HCT116 (cell line): ENCODE measurements around the gene GDPD3. TPM values are rescaled to one million over a fixed set of nuclear protein-coding genes. Genes with fewer than 3 reads are reported as not detected.

Experiments
- ATAC-seq: fragments of 200-7000 bp; cut with Tn5 transposase; 2 replicates; pipeline ENCODE4 v1.9.1; 2020; ENCODE audit warnings: mild to moderate bottlenecking, moderate library complexity
- BruUV-seq: library from RNA; stranded (reverse); fragments of 400-500 nt; replicated peaks from 2 replicates; lab custom pipeline; 2021; lab: Mats Ljungman, UMichigan
- CTCF ChIA-PET: fragments of 300-600 bp; sonication (Branson Sonifier 250); formaldehyde crosslinking; loops from one replicate; lab custom pipeline; 2021; ENCODE audit warnings: antibody characterized with exemption; lab: Charles Lee
- POLR2A ChIA-PET: fragments of 300-600, 350-600 bp; sonication (Branson Sonifier 250); formaldehyde crosslinking; loops from one replicate; lab custom pipeline; 2021; ENCODE audit warnings: antibody characterized with exemption; lab: Charles Lee
- RAD21 ChIA-PET, 2 experiments: fragments of 300-600 bp; sonication (Branson Sonifier 250); formaldehyde crosslinking; loops; one replicate each; lab custom pipeline; 2023; ENCODE audit warnings: low total read pairs in 2 of 2; ENCODE audit not compliant: uncharacterized antibody in 2 of 2, unreplicated experiment in 2 of 2, low non-redundant PET in 1 of 2; lab: Charles Lee
- DNase-seq: peaks from one replicate; pipeline ENCODE4 v3.0.0-alpha.2; 2010; ENCODE audit warnings: low read depth, low spot score
- H2AFZ ChIP-seq: fragments of 200-600 bp; shearing (Covaris generic), sonication (generic); 2 replicates; pipeline ENCODE4 v1.6.1; 2017; ENCODE audit warnings: low read depth, mixed run types, mixed read lengths, antibody characterized with exemption, low read length; ENCODE audit not compliant: poor library complexity, severe bottlenecking
- H3K27ac ChIP-seq: 2 replicates; pipeline ENCODE4 v1.5.1; 2012; ENCODE audit warnings: low read depth, low read length
- H3K27me3 ChIP-seq: fragments of 200-600 bp; sonication (generic); 2 replicates; pipeline ENCODE4 v1.6.1; 2016; ENCODE audit warnings: mixed run types, low read length, mixed read lengths; ENCODE audit not compliant: insufficient read depth
- H3K36me3 ChIP-seq, 2 experiments: fragments of 200-500 bp in 1 of 2; fragments of 200-600 bp in 1 of 2; sonication (Bioruptor generic) in 1 of 2; sonication (generic) in 1 of 2; 2 replicates each; pipeline versions ENCODE4 v1.5.1 to v1.6.1; 2014 to 2016; ENCODE audit warnings: low read length in 2 of 2, inconsistent platforms in 1 of 2, mixed read lengths in 1 of 2, mixed run types in 1 of 2; ENCODE audit not compliant: insufficient read depth in 2 of 2, control insufficient read depth in 1 of 2
- H3K4me1 ChIP-seq, 2 experiments: fragments of 200-600 bp in 1 of 2; sonication (generic) in 1 of 2; 2 replicates each; pipeline versions ENCODE4 v1.5.1 to v1.6.1; 2012 to 2017; ENCODE audit warnings: low read length in 2 of 2, inconsistent platforms in 1 of 2, mild to moderate bottlenecking in 1 of 2, mixed read lengths in 1 of 2, mixed run types in 1 of 2, moderate library complexity in 1 of 2; ENCODE audit not compliant: insufficient read depth in 2 of 2, control insufficient read depth in 1 of 2
- H3K4me2 ChIP-seq: fragments of 200-600 bp; sonication (generic); 2 replicates; pipeline ENCODE4 v1.6.1; 2017; ENCODE audit warnings: mixed run types, low read length, mixed read lengths
- H3K4me3 ChIP-seq, 2 experiments: fragments of 200-600 bp in 1 of 2; sonication (generic) in 1 of 2; replicated peaks in 1 of 2; 2 replicates each; pipeline ENCODE4 v1.5.1; 2011 to 2016; ENCODE audit warnings: low read length in 2 of 2, control low read depth in 1 of 2, low read depth in 1 of 2, mild to moderate bottlenecking in 1 of 2, mixed read lengths in 1 of 2, mixed run types in 1 of 2
- H3K79me2 ChIP-seq: fragments of 200-600 bp; sonication (generic); 2 replicates; pipeline ENCODE4 v1.6.1; 2017; ENCODE audit warnings: mild to moderate bottlenecking, mixed run types, low read length, moderate library complexity, mixed read lengths; ENCODE audit not compliant: insufficient read depth
- H3K9ac ChIP-seq: fragments of 200-600 bp; sonication (generic); 2 replicates; pipeline ENCODE4 v1.6.1; 2016; ENCODE audit warnings: low read length, mixed read lengths
- H3K9me2 ChIP-seq: fragments of 200-600 bp; sonication (generic), shearing (Covaris generic); 2 replicates; pipeline ENCODE4 v1.6.1; 2017; ENCODE audit warnings: mixed run types, mild to moderate bottlenecking, moderate library complexity; ENCODE audit not compliant: insufficient read depth
- H3K9me3 ChIP-seq, 2 experiments: fragments of 200-500 bp in 1 of 2; fragments of 200-600 bp in 1 of 2; sonication (Bioruptor generic) in 1 of 2; sonication (generic) in 1 of 2; 2 replicates each; pipeline ENCODE4 v1.6.1; 2014 to 2017; ENCODE audit warnings: low read length in 2 of 2, mixed read lengths in 2 of 2, inconsistent platforms in 1 of 2, low read depth in 1 of 2, mild to moderate bottlenecking in 1 of 2, mixed run types in 1 of 2, moderate library complexity in 1 of 2; ENCODE audit not compliant: control insufficient read depth in 1 of 2, insufficient read depth in 1 of 2
- H4K20me1 ChIP-seq: fragments of 200-600 bp; sonication (generic), shearing (Covaris generic); 2 replicates; pipeline ENCODE4 v1.6.1; 2017; ENCODE audit warnings: mixed run types, mild to moderate bottlenecking, moderate library complexity; ENCODE audit not compliant: insufficient read depth
- ELF1 ChIP-seq: IDR thresholded peaks from 2 replicates; pipeline ENCODE4 v1.6.1; 2012; ENCODE audit warnings: low read depth, borderline replicate concordance
- EZH2 ChIP-seq: fragments of 200-600 bp; sonication (generic); IDR thresholded peaks from 2 replicates; pipeline ENCODE4 v1.6.1; 2017; ENCODE audit warnings: antibody characterized with exemption, mixed run types
- JUND ChIP-seq: IDR thresholded peaks from 2 replicates; pipeline ENCODE4 v1.6.1; 2012
- POLR2A ChIP-seq: IDR thresholded peaks from 2 replicates; pipeline ENCODE4 v1.7.0; 2011; ENCODE audit warnings: borderline replicate concordance; ENCODE audit not compliant: insufficient read depth, insufficient read length; ENCODE audit errors: extremely low read depth
- POLR2AphosphoS5 ChIP-seq: IDR thresholded peaks from 2 replicates; pipeline ENCODE4 v1.6.1; 2011; ENCODE audit warnings: mild to moderate bottlenecking, low read depth, low read length, moderate library complexity
- ZFX ChIP-seq: fragments of 450-650 bp; IDR thresholded peaks from 2 replicates; pipeline ENCODE4 v1.6.1; 2017
- ZNF274 ChIP-seq: fragments of 200-500 bp; sonication (Bioruptor generic); IDR thresholded peaks from 2 replicates; pipeline ENCODE4 v1.6.1; 2014; ENCODE audit warnings: mild to moderate bottlenecking, low read depth, low read length, inconsistent platforms
- intact Hi-C: fragments of 100-400 bp; cut with micrococcal nuclease; formaldehyde crosslinking; loops from 2 replicates; pipeline ENCODE4 v1.10.0; 2022
- total RNA-seq: library from RNA; stranded (reverse); gene quantifications from one replicate; pipeline ENCODE4 v1.2.1, GENCODE V29; 2021; ENCODE audit not compliant: unreplicated experiment
- TF ChIP-seq, protein P1 (sequence below): IDR thresholded peaks from 2 replicates; pipeline ENCODE4 v1.6.1; 2012; ENCODE audit warnings: low read depth
- TF ChIP-seq, protein P2 (sequence below): IDR thresholded peaks from 2 replicates; pipeline ENCODE4 v1.6.1; 2012
- TF ChIP-seq, protein P3 (sequence below): IDR thresholded peaks from 2 replicates; pipeline ENCODE4 v1.6.1; 2011; ENCODE audit warnings: mild to moderate bottlenecking, low read length, moderate library complexity; ENCODE audit not compliant: insufficient replicate concordance; ENCODE audit errors: extremely low read depth

GDPD3 gene
- total RNA-seq, 1 experiment from 2014 or later, result 7.0 TPM

DNA sequence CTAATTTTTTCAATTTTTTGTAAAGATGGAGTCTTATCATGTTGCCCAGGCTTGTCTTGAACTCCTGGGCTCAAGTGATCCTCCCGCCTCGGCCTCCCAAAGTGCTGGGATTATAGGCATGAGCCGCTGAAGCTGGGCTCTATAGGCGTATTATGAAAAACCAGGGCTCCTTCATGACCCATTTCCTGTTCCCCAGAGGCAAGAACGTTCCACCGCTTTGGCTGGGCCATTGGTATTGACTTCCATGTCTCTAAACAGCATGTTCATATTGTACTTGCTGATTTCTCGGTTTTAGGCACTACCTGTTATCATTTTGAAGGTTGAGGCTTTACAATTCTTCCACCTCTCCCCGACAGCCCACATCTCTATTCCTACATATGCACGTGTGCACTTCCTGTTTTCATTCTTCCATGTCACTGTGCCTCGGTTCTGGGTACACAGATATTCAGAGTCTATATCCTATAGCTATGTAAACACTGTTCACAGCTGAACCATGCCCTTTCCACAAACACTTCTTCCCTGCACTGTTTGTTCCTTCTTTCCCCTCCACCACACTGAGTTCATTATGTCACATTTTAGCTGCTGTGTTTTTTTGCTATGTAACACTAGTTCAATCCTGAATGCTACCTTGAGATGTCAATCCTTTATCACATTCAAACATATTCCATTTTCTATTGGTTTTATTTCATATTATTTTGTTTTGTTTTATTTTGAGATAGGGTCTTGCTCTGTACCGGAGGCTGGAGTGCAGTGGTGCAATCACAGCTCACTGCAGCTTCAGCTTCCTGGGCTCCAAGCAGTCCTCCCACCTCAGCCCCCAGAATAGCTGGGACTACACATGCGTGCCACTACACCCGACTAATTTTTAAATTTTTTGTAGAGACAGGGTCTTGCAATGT is 26.5 kb upstream of the GDPD3 start:
- POLR2A ChIA-PET, result no interaction called here
- no peak overlapping the region for H2AFZ ChIP-seq

DNA sequence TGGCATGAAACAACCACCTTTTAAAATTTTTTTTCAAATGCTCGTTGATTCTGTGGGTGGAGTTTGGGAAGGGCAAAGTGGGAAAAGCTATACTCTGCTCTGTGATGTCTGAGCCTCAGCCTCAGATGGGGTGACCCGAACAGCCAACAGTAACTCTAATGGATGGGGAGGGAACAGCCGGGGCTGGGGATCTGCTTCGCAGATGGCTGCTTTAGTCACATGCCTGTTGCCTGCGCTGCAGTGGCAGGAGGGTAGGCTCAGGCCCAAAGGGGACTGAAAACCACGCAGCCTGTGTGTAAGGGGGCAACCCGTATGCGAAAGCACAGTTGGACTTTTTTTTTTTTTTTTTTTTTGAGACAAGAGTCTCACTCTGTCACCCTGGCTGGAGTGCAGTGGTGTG is 24.6 kb upstream of the GDPD3 start:
- ChIA-PET CTCF (no interaction called here), POLR2A (no interaction called here), RAD21 (no interaction called here)
- no peaks in the 10 kb centered on the region for H4K20me1 ChIP-seq
- H3K9ac ChIP-seq, result no peak overlapping the region
- no peak for DNase-seq
- no peaks in the 10 kb centered on the region for H3K36me3 ChIP-seq
- no peak for ATAC-seq
- H3K27me3 ChIP-seq, result no peaks in the 10 kb centered on the region
- H3K9me2 ChIP-seq, result no peaks in the 10 kb centered on the region
- no peak overlapping the region for H3K4me3 ChIP-seq
- H3K27ac ChIP-seq, result no peak overlapping the region
- no peak overlapping the region for H2AFZ ChIP-seq
- no peaks in the 10 kb centered on the region for H3K79me2 ChIP-seq
- BruUV-seq, result no TSS peak
- H3K9me3 ChIP-seq, result no peaks in the 10 kb centered on the region
- intact Hi-C loops, result no loop called here
- H3K4me1 ChIP-seq, result no peaks in the 10 kb centered on the region
- no peak overlapping the region for H3K4me2 ChIP-seq
- TF ChIP-seq ZNF274 (no peak), ELF1 (no peak), EZH2 (no peak), POLR2AphosphoS5 (no peak)
- TF ChIP-seq, protein P1, sequence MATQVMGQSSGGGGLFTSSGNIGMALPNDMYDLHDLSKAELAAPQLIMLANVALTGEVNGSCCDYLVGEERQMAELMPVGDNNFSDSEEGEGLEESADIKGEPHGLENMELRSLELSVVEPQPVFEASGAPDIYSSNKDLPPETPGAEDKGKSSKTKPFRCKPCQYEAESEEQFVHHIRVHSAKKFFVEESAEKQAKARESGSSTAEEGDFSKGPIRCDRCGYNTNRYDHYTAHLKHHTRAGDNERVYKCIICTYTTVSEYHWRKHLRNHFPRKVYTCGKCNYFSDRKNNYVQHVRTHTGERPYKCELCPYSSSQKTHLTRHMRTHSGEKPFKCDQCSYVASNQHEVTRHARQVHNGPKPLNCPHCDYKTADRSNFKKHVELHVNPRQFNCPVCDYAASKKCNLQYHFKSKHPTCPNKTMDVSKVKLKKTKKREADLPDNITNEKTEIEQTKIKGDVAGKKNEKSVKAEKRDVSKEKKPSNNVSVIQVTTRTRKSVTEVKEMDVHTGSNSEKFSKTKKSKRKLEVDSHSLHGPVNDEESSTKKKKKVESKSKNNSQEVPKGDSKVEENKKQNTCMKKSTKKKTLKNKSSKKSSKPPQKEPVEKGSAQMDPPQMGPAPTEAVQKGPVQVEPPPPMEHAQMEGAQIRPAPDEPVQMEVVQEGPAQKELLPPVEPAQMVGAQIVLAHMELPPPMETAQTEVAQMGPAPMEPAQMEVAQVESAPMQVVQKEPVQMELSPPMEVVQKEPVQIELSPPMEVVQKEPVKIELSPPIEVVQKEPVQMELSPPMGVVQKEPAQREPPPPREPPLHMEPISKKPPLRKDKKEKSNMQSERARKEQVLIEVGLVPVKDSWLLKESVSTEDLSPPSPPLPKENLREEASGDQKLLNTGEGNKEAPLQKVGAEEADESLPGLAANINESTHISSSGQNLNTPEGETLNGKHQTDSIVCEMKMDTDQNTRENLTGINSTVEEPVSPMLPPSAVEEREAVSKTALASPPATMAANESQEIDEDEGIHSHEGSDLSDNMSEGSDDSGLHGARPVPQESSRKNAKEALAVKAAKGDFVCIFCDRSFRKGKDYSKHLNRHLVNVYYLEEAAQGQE, result no peak
- TF ChIP-seq, protein P2, sequence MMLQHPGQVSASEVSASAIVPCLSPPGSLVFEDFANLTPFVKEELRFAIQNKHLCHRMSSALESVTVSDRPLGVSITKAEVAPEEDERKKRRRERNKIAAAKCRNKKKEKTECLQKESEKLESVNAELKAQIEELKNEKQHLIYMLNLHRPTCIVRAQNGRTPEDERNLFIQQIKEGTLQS, result no peak

More for the DNA sequence above, 26.5 kb upstream of the GDPD3 start:
- no peak overlapping the region for H3K4me3 ChIP-seq
- no peak overlapping the region for H3K27ac ChIP-seq
- intact Hi-C loops, result no loop called here
- H3K4me1 ChIP-seq, result no peaks in the 10 kb centered on the region
- H3K9me2 ChIP-seq, result no peaks in the 10 kb centered on the region
- no peaks in the 10 kb centered on the region for H3K27me3 ChIP-seq
- BruUV-seq, result no TSS peak
- H3K9me3 ChIP-seq, result no peaks in the 10 kb centered on the region
- ATAC-seq (no peak), DNase-seq (no peak)
- no peak overlapping the region for H3K9ac ChIP-seq
- TF ChIP-seq JUND (no peak), ZFX (no peak), POLR2A (no peak)
- TF ChIP-seq, protein P3, sequence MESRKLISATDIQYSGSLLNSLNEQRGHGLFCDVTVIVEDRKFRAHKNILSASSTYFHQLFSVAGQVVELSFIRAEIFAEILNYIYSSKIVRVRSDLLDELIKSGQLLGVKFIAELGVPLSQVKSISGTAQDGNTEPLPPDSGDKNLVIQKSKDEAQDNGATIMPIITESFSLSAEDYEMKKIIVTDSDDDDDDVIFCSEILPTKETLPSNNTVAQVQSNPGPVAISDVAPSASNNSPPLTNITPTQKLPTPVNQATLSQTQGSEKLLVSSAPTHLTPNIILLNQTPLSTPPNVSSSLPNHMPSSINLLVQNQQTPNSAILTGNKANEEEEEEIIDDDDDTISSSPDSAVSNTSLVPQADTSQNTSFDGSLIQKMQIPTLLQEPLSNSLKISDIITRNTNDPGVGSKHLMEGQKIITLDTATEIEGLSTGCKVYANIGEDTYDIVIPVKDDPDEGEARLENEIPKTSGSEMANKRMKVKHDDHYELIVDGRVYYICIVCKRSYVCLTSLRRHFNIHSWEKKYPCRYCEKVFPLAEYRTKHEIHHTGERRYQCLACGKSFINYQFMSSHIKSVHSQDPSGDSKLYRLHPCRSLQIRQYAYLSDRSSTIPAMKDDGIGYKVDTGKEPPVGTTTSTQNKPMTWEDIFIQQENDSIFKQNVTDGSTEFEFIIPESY, result no peak
- H4K20me1 ChIP-seq, result no peaks in the 10 kb centered on the region
- H3K79me2 ChIP-seq, result no peaks in the 10 kb centered on the region
- RAD21 ChIA-PET, result no interaction called here
- CTCF ChIA-PET, result no interaction called here
- H3K36me3 ChIP-seq, result no peaks in the 10 kb centered on the region
- H3K4me2 ChIP-seq, result no peak overlapping the region
